ENCODE data around the gene KAT6B. TPM values are rescaled to one million over a fixed set of nuclear protein-coding genes. Genes with fewer than 3 reads are reported as not detected.
"Not testable (repeated sequence)": the region's sequence is repeated elsewhere in the genome, so short reads cannot be mapped to it uniquely, and the experiment has no call there.

The KAT6B gene
- total RNA-seq, 2 experiments from 2014 or later, result 22.2 to 23.4 TPM

- Mint-ChIP-seq H3K27me3 (no peaks in the 10 kb centered on the region), H3K4me1 (peaks cover 44% of the 10 kb centered on the region), H3K36me3 (peaks cover 5% of the 10 kb centered on the region), H3K9me3 (no peaks in the 10 kb centered on the region), H3K4me3 (no peak overlapping the region), H3K27ac (no peak overlapping the region)
- DNase-seq, result no peak
These were observed 80.3 kb downstream of the KAT6B start for GRCh38 chr10:74906611-74907198.

- no peaks in the 10 kb centered on the region for H3K27me3 Mint-ChIP-seq
- H3K4me1 Mint-ChIP-seq, result peaks cover 39% of the 10 kb centered on the region
- H3K4me3 Mint-ChIP-seq, result no peak overlapping the region
- DNase-seq, result no peak
- peaks cover 5% of the 10 kb centered on the region for H3K36me3 Mint-ChIP-seq
- H3K9me3 Mint-ChIP-seq, result no peaks in the 10 kb centered on the region
- no peak overlapping the region for H3K27ac Mint-ChIP-seq
These were observed 83.3 kb downstream of the KAT6B start for GRCh38 chr10:74909670-74910069.

GRCh38 chr10:74910241-74910975 lies 84.0 kb downstream of the KAT6B start:
- Mint-ChIP-seq H3K4me1 (peaks cover 38% of the 10 kb centered on the region), H3K27me3 (no peaks in the 10 kb centered on the region), H3K9me3 (no peaks in the 10 kb centered on the region), H3K4me3 (no peak overlapping the region), H3K36me3 (peaks cover 8% of the 10 kb centered on the region), H3K27ac (peak overlapping the region; percentile 3)
- DNase-seq, result no peak

- Mint-ChIP-seq H3K36me3 (peaks cover 8% of the 10 kb centered on the region), H3K9me3 (no peaks in the 10 kb centered on the region), H3K4me1 (peaks cover 36% of the 10 kb centered on the region), H3K4me3 (no peak overlapping the region), H3K27me3 (no peaks in the 10 kb centered on the region), H3K27ac (no peak overlapping the region)
- no peak for DNase-seq
These were observed 84.6 kb downstream of the KAT6B start for GRCh38 chr10:74910976-74911350.

- Mint-ChIP-seq H3K4me3 (no peak overlapping the region), H3K36me3 (peaks cover 8% of the 10 kb centered on the region), H3K4me1 (peaks cover 36% of the 10 kb centered on the region), H3K9me3 (no peaks in the 10 kb centered on the region), H3K27ac (no peak overlapping the region), H3K27me3 (no peaks in the 10 kb centered on the region)
- no peak for DNase-seq
These were observed 85.8 kb downstream of the KAT6B start for GRCh38 chr10:74912182-74912581.

GRCh38 chr10:74912682-74913081 lies 86.3 kb downstream of the KAT6B start:
- Mint-ChIP-seq H3K27me3 (no peaks in the 10 kb centered on the region), H3K4me1 (peaks cover 36% of the 10 kb centered on the region), H3K36me3 (peaks cover 13% of the 10 kb centered on the region), H3K4me3 (no peak overlapping the region), H3K9me3 (peaks cover 3% of the 10 kb centered on the region), H3K27ac (no peak overlapping the region)
- DNase-seq, result no peak

GRCh38 chr10:74913377-74913979 lies 87.1 kb downstream of the KAT6B start:
- Mint-ChIP-seq H3K27ac (no peak overlapping the region), H3K27me3 (no peaks in the 10 kb centered on the region), H3K36me3 (peaks cover 10% of the 10 kb centered on the region), H3K9me3 (peaks cover 3% of the 10 kb centered on the region), H3K4me3 (no peak overlapping the region), H3K4me1 (peaks cover 36% of the 10 kb centered on the region)
- DNase-seq, result no peak

- peaks cover 20% of the 10 kb centered on the region for H3K36me3 Mint-ChIP-seq
- H3K4me1 Mint-ChIP-seq, result peaks cover 23% of the 10 kb centered on the region
- H3K4me3 Mint-ChIP-seq, result no peak overlapping the region
- no peaks in the 10 kb centered on the region for H3K27me3 Mint-ChIP-seq
- H3K9me3 Mint-ChIP-seq, result peaks cover 7% of the 10 kb centered on the region
- H3K27ac Mint-ChIP-seq, result no peak overlapping the region
- no peak for DNase-seq
These were observed 89.9 kb downstream of the KAT6B start for GRCh38 chr10:74916283-74916682.

- no peak for DNase-seq
- Mint-ChIP-seq H3K27me3 (no peaks in the 10 kb centered on the region), H3K27ac (no peak overlapping the region), H3K4me1 (peaks cover 29% of the 10 kb centered on the region), H3K36me3 (peaks cover 20% of the 10 kb centered on the region), H3K4me3 (no peak overlapping the region), H3K9me3 (peaks cover 7% of the 10 kb centered on the region)
These were observed 91.2 kb downstream of the KAT6B start for GRCh38 chr10:74917481-74918077.

- no peak for DNase-seq
- H3K4me3 Mint-ChIP-seq, result no peak overlapping the region
- H3K9me3 Mint-ChIP-seq, result peaks cover 7% of the 10 kb centered on the region
- H3K27me3 Mint-ChIP-seq, result no peaks in the 10 kb centered on the region
- peaks cover 30% of the 10 kb centered on the region for H3K4me1 Mint-ChIP-seq
- H3K36me3 Mint-ChIP-seq, result peaks cover 20% of the 10 kb centered on the region
- H3K27ac Mint-ChIP-seq, result no peak overlapping the region
These were observed 93.3 kb downstream of the KAT6B start for GRCh38 chr10:74919671-74920070.

GRCh38 chr10:74921070-74921469 lies 94.7 kb downstream of the KAT6B start:
- Mint-ChIP-seq H3K4me1 (peaks cover 28% of the 10 kb centered on the region), H3K36me3 (peaks cover 17% of the 10 kb centered on the region)
- not testable (repeated sequence) for H3K27ac Mint-ChIP-seq, H3K4me3 Mint-ChIP-seq, H3K27me3 Mint-ChIP-seq, H3K9me3 Mint-ChIP-seq, DNase-seq

- peaks cover 27% of the 10 kb centered on the region for H3K4me1 Mint-ChIP-seq
- peaks cover 17% of the 10 kb centered on the region for H3K36me3 Mint-ChIP-seq
- H3K27me3 Mint-ChIP-seq, result no peaks in the 10 kb centered on the region
- no peak overlapping the region for H3K4me3 Mint-ChIP-seq
- no peak for DNase-seq
- H3K9me3 Mint-ChIP-seq, result peaks cover 7% of the 10 kb centered on the region
- no peak overlapping the region for H3K27ac Mint-ChIP-seq
These were observed 95.3 kb downstream of the KAT6B start for GRCh38 chr10:74921744-74922143.

GRCh38 chr10:74922921-74923320 lies 96.5 kb downstream of the KAT6B start:
- Mint-ChIP-seq H3K4me1 (peaks cover 37% of the 10 kb centered on the region), H3K27me3 (no peaks in the 10 kb centered on the region), H3K9me3 (peaks cover 4% of the 10 kb centered on the region), H3K27ac (no peak overlapping the region), H3K4me3 (no peak overlapping the region), H3K36me3 (peaks cover 12% of the 10 kb centered on the region)
- no peak for DNase-seq

- peaks cover 37% of the 10 kb centered on the region for H3K4me1 Mint-ChIP-seq
- H3K27ac Mint-ChIP-seq, result no peak overlapping the region
- H3K27me3 Mint-ChIP-seq, result no peaks in the 10 kb centered on the region
- H3K36me3 Mint-ChIP-seq, result peaks cover 12% of the 10 kb centered on the region
- H3K9me3 Mint-ChIP-seq, result peaks cover 4% of the 10 kb centered on the region
- no peak overlapping the region for H3K4me3 Mint-ChIP-seq
- no peak for DNase-seq
These were observed 97.2 kb downstream of the KAT6B start for GRCh38 chr10:74923556-74923955.

GRCh38 chr10:74924251-74924963 lies 98.0 kb downstream of the KAT6B start:
- no peak for DNase-seq
- Mint-ChIP-seq H3K27me3 (no peaks in the 10 kb centered on the region), H3K36me3 (peaks cover 11% of the 10 kb centered on the region), H3K4me3 (no peak overlapping the region), H3K27ac (no peak overlapping the region), H3K9me3 (peaks cover 4% of the 10 kb centered on the region), H3K4me1 (peaks cover 42% of the 10 kb centered on the region)

All from activated naive CD8-positive, alpha-beta T cell treated with anti-CD3 and anti-CD28 coated beads for 36 hours (primary cell).